Tibial nerve (tissue), 4 donors: ENCODE data around the gene CRYGD. TPM values are rescaled to one million over a fixed set of nuclear protein-coding genes. Genes with fewer than 3 reads are reported as not detected.
"Not testable (repeated sequence)": the region's sequence is repeated elsewhere in the genome, so short reads cannot be mapped to it uniquely, and the experiment has no call there.

Experiments used
- DNase-seq, 2 donors: peaks; one replicate each; pipeline ENCODE4 v3.0.0-alpha.2; 2019; ENCODE audit warnings: low spot score in 2 of 2
- H3K27ac ChIP-seq, 4 donors: fragments of 200-600 bp; sonication (generic) in 3 of 4; one replicate each; pipeline ENCODE4 v1.5.1; 2017 to 2019; ENCODE audit warnings: mild to moderate bottlenecking in 1 of 4
- H3K27me3 ChIP-seq, 2 donors: fragments of 200-600 bp; sonication (generic) in 1 of 2; one replicate each; pipeline versions ENCODE4 v1.5.1 to v1.6.0; 2017 to 2019
- H3K36me3 ChIP-seq, 3 donors: fragments of 200-600 bp; sonication (generic); one replicate each; pipeline ENCODE4 v1.5.1; 2018 to 2019
- H3K4me1 ChIP-seq, 4 donors: fragments of 200-600 bp; sonication (generic) in 3 of 4; one replicate each; pipeline ENCODE4 v1.5.1; 2017 to 2019
- H3K4me3 ChIP-seq, 4 donors: fragments of 200-600 bp; sonication (generic) in 3 of 4; one replicate each; pipeline ENCODE4 v1.5.1; 2017 to 2019; ENCODE audit warnings: mild to moderate bottlenecking in 1 of 4, moderate library complexity in 1 of 4
- H3K9me3 ChIP-seq, 4 donors: fragments of 200-600 bp; sonication (generic) in 3 of 4; one replicate each; pipeline ENCODE4 v1.5.1; 2017 to 2019
- EP300 ChIP-seq, 2 donors: sonication (generic); formaldehyde crosslinking; IDR thresholded peaks; one replicate each; pipeline ENCODE4 v1.6.1; 2017; ENCODE audit warnings: antibody characterized with exemption in 2 of 2, mild to moderate bottlenecking in 1 of 2
- POLR2A ChIP-seq, 2 donors: fragments of 450-650 bp; IDR thresholded peaks; one replicate each; pipeline ENCODE4 v1.6.1; 2017; ENCODE audit warnings: antibody characterized with exemption in 2 of 2, mild to moderate bottlenecking in 2 of 2, moderate library complexity in 2 of 2
- WGBS, 2 donors: methylation state at CpG; one replicate each; pipeline ENCODE4 v1.1.5; 2018; 5-methylcytosine and 5-hydroxymethylcytosine counted together
- total RNA-seq, 4 donors: library from RNA; depleted of rRNA; stranded (reverse); fragments of >200 nt; gene quantifications; one replicate each; pipeline ENCODE4 v1.1.0, GENCODE V29; 2016
- TF ChIP-seq, protein P1 (sequence below), 5 experiments: fragments of 200-600 bp in 3 of 5; fragments of 450-650 bp in 2 of 5; sonication (generic) in 3 of 5; IDR thresholded peaks; one replicate each; pipeline ENCODE4 v1.5.1; 2016 to 2019; ENCODE audit warnings: antibody characterized with exemption in 5 of 5, mild to moderate bottlenecking in 3 of 5, moderate library complexity in 2 of 5

The CRYGD gene
- total RNA-seq, 4 donors from 2014 or later: not detected

GRCh38 chr2:208122248-208122647 lies 2.1 kb downstream of the CRYGD start:
- Histone ChIP-seq H3K27me3 (peaks cover 0 to 33% of the 10 kb centered on the region in 2 donors), H3K4me3 (no peak overlapping the region), H3K4me1 (peaks cover 0 to 12% (median 3%) of the 10 kb centered on the region in 4 donors), H3K36me3 (no peaks in the 10 kb centered on the region), H3K27ac (no peak overlapping the region), H3K9me3 (no peaks in the 10 kb centered on the region)
- 95 to 98% methylated on average over 1 of the region's 1 CpG for WGBS, 2 donors
- no peak for DNase-seq
- TF ChIP-seq POLR2A (IDR thresholded peaks at IDR 0.05) (no peak), EP300 (IDR thresholded peaks at IDR 0.05) (no peak)
- TF ChIP-seq, protein P1, sequence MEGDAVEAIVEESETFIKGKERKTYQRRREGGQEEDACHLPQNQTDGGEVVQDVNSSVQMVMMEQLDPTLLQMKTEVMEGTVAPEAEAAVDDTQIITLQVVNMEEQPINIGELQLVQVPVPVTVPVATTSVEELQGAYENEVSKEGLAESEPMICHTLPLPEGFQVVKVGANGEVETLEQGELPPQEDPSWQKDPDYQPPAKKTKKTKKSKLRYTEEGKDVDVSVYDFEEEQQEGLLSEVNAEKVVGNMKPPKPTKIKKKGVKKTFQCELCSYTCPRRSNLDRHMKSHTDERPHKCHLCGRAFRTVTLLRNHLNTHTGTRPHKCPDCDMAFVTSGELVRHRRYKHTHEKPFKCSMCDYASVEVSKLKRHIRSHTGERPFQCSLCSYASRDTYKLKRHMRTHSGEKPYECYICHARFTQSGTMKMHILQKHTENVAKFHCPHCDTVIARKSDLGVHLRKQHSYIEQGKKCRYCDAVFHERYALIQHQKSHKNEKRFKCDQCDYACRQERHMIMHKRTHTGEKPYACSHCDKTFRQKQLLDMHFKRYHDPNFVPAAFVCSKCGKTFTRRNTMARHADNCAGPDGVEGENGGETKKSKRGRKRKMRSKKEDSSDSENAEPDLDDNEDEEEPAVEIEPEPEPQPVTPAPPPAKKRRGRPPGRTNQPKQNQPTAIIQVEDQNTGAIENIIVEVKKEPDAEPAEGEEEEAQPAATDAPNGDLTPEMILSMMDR (IDR thresholded peaks at IDR 0.05): no peak

DNA sequence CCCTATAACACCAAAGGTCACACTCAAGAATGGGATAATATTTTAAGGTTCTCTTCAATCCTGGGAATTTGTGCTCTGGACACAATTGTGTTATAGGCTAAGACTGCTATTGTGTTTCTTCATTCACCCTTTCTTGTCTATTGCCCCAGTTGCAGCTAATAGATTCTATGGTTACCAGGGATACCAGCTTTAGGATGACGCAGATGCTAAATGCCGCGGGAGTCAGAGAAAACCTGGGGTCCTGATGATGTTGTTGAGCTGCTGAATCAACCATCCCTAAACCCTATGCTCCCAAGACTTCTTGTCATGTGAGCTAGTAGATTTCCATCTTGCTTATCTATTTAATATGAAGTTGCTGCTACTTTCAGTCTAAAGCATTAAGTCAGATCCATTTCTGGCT lies 5.4 kb downstream of the CRYGD start:
- 90 to 91% methylated on average over 3 of the region's 3 CpGs for WGBS, 2 donors
- TF ChIP-seq POLR2A (IDR thresholded peaks at IDR 0.05): no peak
- TF ChIP-seq EP300 (IDR thresholded peaks at IDR 0.05): no peak
- DNase-seq: no peak
- Histone ChIP-seq H3K4me1 (peaks cover 0 to 4% (median 0%) of the 10 kb centered on the region in 4 donors), H3K27ac (no peak overlapping the region), H3K9me3 (no peaks in the 10 kb centered on the region), H3K27me3 (peaks cover 0 to 14% of the 10 kb centered on the region in 2 donors), H3K36me3 (no peaks in the 10 kb centered on the region), H3K4me3 (no peak overlapping the region)

- H3K9me3 ChIP-seq, H3K4me1 ChIP-seq, H3K36me3 ChIP-seq, H3K4me3 ChIP-seq, H3K27ac ChIP-seq, DNase-seq: not testable (repeated sequence)
- 95% methylated on average over 11 of the region's 11 CpGs for WGBS, 2 donors
- H3K27me3 ChIP-seq: peaks cover 0 to 21% of the 10 kb centered on the region in 2 donors
Observed at GRCh38 chr2:208117390-208117789, 6.9 kb downstream of the CRYGD start.

DNA sequence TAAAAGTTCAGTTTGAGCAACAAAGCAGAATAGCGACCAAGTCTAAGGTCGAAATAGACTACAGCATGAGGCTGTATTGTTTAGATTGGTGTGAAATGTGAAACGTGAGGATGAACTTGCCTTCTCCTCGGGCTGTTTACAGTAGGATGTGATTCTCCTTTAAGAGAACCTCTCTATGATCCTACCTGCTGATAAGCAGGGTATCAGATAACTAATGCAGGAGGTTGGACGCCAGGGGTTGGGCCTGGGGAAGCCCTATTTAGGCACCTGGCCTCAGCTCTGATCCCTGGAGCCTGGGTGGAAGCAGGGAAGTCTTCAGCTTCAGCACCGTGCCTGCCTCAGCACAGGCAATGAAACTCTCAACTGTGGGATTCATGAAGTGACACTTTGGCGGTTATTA lies 11.4 kb downstream of the CRYGD start:
- Histone ChIP-seq H3K9me3 (no peaks in the 10 kb centered on the region), H3K27me3 (peaks cover 0 to 29% of the 10 kb centered on the region in 2 donors), H3K36me3 (no peaks in the 10 kb centered on the region), H3K4me3 (no peak overlapping the region), H3K4me1 (peaks cover 0 to 5% (median 0%) of the 10 kb centered on the region in 4 donors), H3K27ac (no peak overlapping the region)
- WGBS, 2 donors: 50 to 55% methylated on average over 7 of the region's 7 CpGs
- no peak for DNase-seq
- TF ChIP-seq EP300 (IDR thresholded peaks at IDR 0.05) (no peak), POLR2A (IDR thresholded peaks at IDR 0.05) (no peak)
- TF ChIP-seq, protein P1 (IDR thresholded peaks at IDR 0.05): no peak

DNA sequence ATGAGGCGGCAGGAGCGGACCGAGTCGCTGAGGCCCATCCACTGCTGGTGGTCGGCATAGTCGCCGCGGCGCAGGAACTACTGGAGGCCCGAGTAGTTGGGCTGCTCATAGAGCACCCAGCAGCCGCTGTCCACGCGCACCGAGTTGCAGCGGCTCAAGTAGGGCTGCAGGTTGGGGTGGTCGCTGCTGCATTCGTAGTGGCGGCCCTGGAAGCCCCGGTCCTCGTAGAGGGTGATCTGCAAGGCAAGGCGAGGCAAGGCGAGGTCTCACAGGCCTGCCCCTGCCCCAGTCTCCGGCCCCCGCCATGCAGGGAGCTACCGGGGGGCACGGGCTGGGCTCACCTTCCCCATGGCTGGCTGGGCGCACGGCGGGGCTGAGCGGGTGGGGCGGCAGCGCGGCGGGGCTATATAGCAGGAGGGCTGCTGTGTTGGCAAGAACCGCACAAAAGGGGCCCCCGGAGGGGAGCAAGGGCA lies 12.0 kb downstream of the CRYGD start:
- peak overlapping the region in 1 of 4 donors; percentile 19 for H3K4me3 ChIP-seq
- H3K27ac ChIP-seq: not testable (repeated sequence)

DNA sequence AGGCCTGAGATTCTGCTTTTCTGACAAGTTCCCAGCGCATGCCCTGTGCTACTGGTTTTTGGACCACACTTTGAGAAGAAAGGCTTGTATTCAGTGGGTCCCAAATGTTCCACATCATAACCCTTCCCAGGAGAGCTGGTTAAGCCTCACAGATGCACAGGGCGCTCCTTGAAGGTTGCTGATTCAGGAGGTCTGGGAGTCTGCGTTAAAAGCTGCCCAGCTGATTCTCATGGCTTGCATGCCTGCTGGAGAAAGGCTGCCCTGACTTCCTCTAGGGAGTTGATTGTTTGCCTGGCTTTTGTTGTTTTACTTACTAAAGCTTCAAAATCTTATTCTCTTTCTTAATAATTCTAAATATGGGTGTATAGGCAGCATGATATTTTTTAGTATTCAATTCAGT lies 20.7 kb downstream of the CRYGD start:
- WGBS, 2 donors: 62 to 64% methylated on average over 3 of the region's 3 CpGs
- no peak for TF ChIP-seq POLR2A (IDR thresholded peaks at IDR 0.05)
- TF ChIP-seq EP300 (IDR thresholded peaks at IDR 0.05): no peak
- TF ChIP-seq, protein P1 (IDR thresholded peaks at IDR 0.05): no peak

More for the DNA sequence above, 12.0 kb downstream of the CRYGD start:
- 5 to 23% methylated on average over 27 to 36 of the region's 36 CpGs for WGBS, 2 donors
- H3K9me3 ChIP-seq, DNase-seq, H3K36me3 ChIP-seq, H3K4me1 ChIP-seq: not testable (repeated sequence)
- H3K27me3 ChIP-seq: peaks cover 0 to 29% of the 10 kb centered on the region in 2 donors

More for the DNA sequence above, 20.7 kb downstream of the CRYGD start:
- DNase-seq: no peak
- Histone ChIP-seq H3K4me1 (no peaks in the 10 kb centered on the region), H3K27ac (no peak overlapping the region), H3K27me3 (no peaks in the 10 kb centered on the region), H3K36me3 (no peaks in the 10 kb centered on the region), H3K9me3 (no peaks in the 10 kb centered on the region), H3K4me3 (no peak overlapping the region)
